Stimulated activated CD8-positive, alpha-beta memory T cell treated with anti-CD3 and anti-CD28 coated beads, Interleukin-4, amount 100 ng/mL, for 48 hours (primary cell): ENCODE data around the gene ARID3B.
"Not testable (repeated sequence)": the region's sequence is repeated elsewhere in the genome, so short reads cannot be mapped to it uniquely, and the experiment has no call there.

Source experiments
- DNase-seq: peaks from one replicate; pipeline ENCODE4 v3.0.0-alpha.2; 2020

The ARID3B gene

DNA sequence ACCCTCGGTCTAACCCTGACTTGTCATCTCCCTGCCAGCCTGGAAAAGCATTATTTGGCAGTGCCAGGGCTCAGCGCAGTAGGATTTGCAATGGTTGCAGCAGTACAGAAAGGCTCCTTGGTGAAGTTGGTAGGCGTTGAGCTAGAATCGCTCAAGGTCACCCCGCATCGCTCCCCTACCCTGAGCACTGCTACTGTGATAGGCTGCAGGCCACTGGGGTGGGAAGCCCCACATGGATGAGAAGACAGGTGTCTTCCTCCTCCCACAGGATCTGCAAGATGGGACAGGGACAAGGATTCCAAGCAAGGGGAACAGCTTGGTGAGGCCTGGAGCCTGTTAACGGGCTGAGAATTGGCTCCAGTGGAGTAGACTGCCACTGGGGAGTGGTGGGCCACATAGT, 85.3 kb downstream of the ARID3B start:
- DNase-seq: no peak

DNA sequence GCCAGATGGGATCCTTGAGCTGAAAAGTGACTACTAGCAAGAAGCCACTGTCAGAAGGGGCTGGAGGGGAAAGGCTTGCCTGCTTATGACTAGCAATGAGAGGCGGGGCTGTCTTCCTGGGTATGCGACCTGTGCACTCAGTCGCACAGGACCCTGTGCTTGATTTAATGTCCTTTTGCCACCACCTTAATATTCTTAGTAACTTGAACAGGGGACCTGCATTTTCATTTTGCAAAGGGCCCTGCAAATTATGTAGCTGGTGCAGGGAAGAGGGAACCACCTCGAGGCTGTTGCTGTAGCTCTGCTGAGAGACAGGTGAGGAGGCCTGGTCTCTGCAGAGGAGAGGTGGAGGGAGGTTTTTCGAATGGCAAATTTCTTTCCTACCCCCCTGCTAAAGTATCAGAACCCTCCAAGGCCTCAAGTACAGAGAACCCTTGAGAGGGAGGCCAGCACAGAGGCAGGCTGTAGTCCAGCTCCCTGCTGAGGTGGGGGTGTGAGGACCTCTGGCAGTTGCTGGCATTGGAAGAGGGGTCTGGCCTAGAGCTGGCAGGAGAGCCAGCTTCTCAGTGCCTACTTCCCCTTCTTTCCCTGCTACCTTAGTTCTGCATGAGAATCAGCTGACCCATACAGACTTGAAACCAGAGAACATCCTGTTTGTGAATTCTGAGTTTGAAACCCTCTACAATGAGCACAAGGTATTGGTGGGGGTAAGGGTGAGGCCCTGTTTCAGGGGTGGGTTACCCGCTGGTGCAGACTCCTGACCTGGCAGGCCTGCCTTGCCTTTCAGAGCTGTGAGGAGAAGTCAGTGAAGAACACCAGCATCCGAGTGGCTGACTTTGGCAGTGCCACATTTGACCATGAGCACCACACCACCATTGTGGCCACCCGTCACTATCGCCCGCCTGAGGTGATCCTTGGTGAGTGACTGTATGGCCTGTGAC, 86.0 kb downstream of the ARID3B start:
- no peak for DNase-seq

GRCh38 chr15:74627766-74628165, 86.7 kb downstream of the ARID3B start:
- no peak for DNase-seq

DNA sequence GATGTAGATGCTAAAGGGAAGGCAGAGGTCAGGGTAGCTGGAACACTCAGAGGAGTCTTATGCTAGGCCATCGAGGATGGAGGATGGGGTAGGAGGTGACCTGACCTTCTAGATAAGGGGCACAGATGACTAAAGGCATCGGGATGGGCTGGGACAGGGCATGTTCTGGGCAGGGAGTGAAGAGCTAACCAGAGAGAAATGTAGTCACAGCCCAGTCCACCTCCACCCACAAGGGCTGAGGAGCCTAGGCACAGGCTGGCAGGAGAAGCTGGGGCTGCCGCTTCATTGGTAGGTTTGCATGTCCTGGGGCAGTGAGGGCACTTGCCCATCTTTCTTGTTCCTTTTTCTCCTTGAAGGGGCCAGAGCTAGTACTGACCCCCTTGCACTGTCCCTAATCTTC, 87.2 kb downstream of the ARID3B start:
- DNase-seq: no peak

GRCh38 chr15:74628949-74629348, 87.9 kb downstream of the ARID3B start:
- DNase-seq: no peak

- not testable (repeated sequence) for DNase-seq
These were observed 88.7 kb downstream of the ARID3B start for GRCh38 chr15:74629696-74630095.

- DNase-seq: no peak
These were observed 89.5 kb downstream of the ARID3B start for GRCh38 chr15:74630284-74631086.

DNA sequence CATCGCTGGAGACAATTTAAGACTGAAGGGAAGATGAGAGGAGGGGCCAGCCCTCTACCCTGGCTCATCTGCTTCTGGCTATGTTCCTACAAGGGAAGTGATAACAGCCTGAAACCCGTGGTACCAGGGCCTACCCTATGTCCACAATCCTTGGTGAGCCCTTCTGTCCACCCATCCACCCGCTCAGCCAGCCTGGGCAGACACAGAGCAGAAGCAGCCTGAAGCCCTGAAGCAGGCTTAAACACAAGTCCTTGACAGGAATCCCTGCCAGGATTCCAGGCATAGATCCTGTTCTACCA, 90.0 kb downstream of the ARID3B start:
- no peak for DNase-seq

- DNase-seq: no peak
These were observed 90.4 kb downstream of the ARID3B start for GRCh38 chr15:74631408-74631807.

GRCh38 chr15:74631935-74632560, 91.0 kb downstream of the ARID3B start:
- peak; percentile 79 for DNase-seq

- no peak for DNase-seq
These were observed 91.6 kb downstream of the ARID3B start for GRCh38 chr15:74632601-74633000.

GRCh38 chr15:74633781-74634180, 92.8 kb downstream of the ARID3B start:
- DNase-seq: no peak

GRCh38 chr15:74635228-74635627, 94.2 kb downstream of the ARID3B start:
- peak; percentile 82 for DNase-seq

- no peak for DNase-seq
These were observed 96.0 kb downstream of the ARID3B start for GRCh38 chr15:74636984-74637383.

- DNase-seq: no peak
These were observed 100.1 kb downstream of the ARID3B start for GRCh38 chr15:74641151-74641550.

DNA sequence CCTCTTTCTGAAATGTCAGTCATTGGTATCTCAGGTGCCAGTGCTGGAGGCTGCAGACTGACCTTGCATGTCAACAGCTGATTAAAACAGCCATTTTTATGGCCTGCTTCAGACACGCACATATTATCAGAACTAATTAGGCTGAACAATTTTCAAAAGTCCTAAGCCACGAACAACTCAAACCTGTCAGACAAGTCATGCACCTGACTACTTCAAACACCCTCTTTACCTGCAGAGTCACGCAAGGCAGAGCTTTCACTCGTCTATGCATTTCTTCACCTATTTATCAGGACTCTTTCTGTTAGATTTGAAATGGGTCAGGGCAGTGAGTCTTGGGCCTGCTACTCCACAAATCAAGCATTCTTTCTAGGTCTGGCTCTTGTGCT, 101.3 kb downstream of the ARID3B start:
- no peak for DNase-seq

DNA sequence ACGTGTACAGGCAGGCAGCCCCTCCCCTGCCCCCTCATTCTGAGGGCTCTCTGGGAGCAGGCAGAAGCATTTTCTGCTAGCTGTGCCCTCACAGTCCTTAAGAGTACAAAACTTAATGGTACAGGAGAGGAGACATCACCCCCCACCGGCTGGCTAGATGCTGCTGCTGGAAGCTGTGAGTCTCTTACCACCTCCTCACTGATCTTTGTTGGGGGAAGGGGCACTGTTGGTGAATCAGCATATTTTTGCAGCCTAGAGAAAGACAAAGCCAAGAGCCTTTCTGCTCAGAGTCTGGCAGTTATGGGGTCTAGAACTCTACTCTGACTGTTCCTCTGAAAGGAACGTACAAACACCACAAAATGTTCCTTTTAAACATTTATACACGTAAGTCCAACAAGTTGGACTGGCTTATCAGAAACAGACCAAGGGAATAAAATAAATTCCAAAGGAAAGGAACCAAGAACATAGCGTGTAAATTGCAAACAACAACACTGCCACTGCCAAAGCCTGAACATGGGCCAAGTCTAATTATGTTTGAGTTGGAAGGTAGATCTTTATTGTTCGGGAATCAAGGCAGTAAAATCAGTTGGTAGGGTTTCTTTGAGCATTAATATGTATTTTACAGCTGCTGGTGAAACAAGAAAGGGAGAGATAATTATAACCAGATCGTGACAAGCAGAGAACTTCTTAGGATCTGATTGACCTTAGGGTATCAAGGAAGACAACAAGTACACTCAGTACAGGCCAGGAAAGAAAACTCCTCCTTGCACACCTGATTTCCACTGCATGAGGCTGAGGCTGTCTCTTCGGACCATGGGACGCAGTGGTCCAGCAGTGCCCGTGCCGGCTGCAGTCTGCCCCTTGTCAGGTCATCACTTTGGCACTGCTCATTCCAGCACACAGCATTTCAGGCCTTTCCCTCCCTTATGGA, 102.0 kb downstream of the ARID3B start:
- no peak for DNase-seq

- DNase-seq: no peak
These were observed 102.7 kb downstream of the ARID3B start for GRCh38 chr15:74643665-74644204.

GRCh38 chr15:74646480-74646879, 105.5 kb downstream of the ARID3B start:
- DNase-seq: no peak
